LNCAP (cell line): ENCODE measurements around the gene STUM.

Experiments used
- TF ChIP-seq, protein P1 (sequence below): fragments of 450-650 bp; IDR thresholded peaks from 2 replicates; pipeline ENCODE4 v1.5.1; 2017; ENCODE audit warnings: mild to moderate bottlenecking

STUM gene

DNA sequence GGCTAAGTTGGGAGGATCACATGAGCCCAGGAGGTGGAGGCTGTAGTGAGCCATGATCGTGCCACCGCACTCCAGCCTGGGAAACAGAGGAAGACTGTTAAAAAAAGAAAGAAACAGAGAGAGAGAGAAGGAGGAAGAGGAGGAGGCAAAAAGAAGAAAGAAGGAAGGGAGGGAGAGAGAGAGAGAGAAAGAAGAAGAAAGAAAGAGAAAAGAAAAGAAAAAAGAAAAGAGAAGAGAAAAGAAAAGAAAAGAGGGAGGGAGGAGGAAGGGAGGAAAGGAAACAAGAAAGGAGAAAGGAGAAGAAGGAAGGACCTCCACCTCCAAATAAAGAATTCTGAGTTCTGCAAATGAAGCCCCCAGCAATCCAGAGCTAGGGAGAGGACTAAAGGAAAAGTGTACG is 82.0 kb downstream of the STUM start:
- TF ChIP-seq, protein P1, sequence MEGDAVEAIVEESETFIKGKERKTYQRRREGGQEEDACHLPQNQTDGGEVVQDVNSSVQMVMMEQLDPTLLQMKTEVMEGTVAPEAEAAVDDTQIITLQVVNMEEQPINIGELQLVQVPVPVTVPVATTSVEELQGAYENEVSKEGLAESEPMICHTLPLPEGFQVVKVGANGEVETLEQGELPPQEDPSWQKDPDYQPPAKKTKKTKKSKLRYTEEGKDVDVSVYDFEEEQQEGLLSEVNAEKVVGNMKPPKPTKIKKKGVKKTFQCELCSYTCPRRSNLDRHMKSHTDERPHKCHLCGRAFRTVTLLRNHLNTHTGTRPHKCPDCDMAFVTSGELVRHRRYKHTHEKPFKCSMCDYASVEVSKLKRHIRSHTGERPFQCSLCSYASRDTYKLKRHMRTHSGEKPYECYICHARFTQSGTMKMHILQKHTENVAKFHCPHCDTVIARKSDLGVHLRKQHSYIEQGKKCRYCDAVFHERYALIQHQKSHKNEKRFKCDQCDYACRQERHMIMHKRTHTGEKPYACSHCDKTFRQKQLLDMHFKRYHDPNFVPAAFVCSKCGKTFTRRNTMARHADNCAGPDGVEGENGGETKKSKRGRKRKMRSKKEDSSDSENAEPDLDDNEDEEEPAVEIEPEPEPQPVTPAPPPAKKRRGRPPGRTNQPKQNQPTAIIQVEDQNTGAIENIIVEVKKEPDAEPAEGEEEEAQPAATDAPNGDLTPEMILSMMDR, result no peak

- TF ChIP-seq, protein P1, result no peak
These were observed 82.9 kb downstream of the STUM start for GRCh38 chr1:226631229-226632000.

- TF ChIP-seq, protein P1, result no peak
These were observed 83.8 kb downstream of the STUM start for GRCh38 chr1:226632169-226632879.

DNA sequence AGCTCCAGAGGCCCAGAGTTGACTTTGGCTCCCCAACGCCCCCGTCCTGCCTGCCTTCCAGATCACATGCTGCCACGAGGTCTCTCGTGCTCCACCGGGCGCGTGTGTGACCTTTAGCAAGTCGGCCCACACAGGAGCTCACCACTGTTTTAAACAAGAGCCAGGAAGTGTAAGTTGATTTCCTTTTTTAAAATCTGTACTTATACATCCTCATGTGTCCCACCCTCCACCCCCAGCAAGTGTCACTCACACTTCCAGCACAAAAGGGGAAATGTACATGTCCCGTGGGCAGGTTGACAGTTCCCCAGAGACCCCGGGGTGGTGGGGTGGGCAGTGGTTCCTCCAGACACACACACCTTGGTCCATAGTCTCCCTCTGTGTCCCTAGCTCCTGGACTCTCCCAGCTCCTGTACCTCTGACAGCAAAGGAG is 84.4 kb downstream of the STUM start:
- TF ChIP-seq, protein P1, result no peak

DNA sequence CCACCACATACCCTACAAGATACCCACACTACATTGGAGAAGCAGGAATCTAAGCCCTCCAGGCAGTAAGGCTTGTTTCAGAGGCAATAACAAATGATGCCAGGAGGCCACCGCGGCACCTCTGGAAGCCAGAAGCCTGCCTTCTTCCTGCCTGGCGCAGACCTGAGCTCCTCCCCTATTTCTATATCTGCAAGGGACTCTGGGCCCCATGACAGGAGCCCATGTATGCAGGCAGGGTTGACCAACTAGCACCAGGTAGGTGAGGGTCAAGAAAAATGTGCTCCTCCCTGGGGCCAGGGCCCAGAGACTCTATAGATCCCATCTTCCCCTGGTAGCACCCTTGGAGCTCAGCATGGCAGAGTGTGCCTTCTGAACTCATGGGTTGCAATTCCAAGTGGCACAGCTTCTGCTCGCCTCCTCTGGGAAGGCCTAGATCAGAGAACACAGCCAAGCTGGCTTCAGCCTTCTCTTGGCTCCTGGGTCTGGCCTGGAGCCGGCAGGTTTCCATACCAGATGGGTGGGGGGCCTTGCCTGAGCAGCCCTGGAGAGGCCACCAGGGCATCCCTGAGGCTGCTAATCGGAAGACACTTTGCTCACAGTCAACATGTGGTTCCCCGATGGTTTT is 85.1 kb downstream of the STUM start:
- TF ChIP-seq, protein P1, result no peak

DNA sequence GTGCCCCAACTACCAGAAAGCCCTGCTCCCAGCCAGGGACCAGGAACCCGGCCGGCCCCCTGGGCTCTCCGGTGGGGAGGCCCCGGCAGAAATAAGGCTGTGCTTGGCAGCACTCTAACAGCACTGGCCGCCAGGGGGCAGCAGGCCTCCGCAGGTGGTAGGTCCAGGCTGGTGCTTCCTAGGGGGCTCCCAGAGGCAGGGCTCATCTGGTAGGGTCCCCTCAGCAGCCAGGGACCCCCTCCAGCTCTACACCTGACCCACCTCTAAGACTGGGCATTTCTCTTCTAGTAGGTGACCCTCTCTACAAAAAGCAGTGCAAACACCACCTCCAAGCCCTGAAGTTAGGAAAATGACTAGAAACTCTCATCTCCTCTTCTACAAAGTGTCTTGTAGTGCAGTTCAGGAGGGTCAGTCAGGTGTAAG is 85.6 kb downstream of the STUM start:
- TF ChIP-seq, protein P1, result peak; percentile 98

- TF ChIP-seq, protein P1, result no peak
These were observed 86.2 kb downstream of the STUM start for GRCh38 chr1:226634611-226635246.
